GM10266 (cell line): ENCODE results near the gene MYO10.

Source experiments
- DNase-seq: peaks from one replicate; pipeline ENCODE4 v3.0.0; 2012; ENCODE audit errors: extremely low spot score
- TF ChIP-seq, protein P1 (sequence below): IDR thresholded peaks from 2 replicates; pipeline ENCODE4 v1.5.1; 2012; ENCODE audit warnings: mild to moderate bottlenecking, low read depth; ENCODE audit not compliant: control insufficient read depth, insufficient read depth; ENCODE audit errors: missing control alignments

The MYO10 gene

DNA sequence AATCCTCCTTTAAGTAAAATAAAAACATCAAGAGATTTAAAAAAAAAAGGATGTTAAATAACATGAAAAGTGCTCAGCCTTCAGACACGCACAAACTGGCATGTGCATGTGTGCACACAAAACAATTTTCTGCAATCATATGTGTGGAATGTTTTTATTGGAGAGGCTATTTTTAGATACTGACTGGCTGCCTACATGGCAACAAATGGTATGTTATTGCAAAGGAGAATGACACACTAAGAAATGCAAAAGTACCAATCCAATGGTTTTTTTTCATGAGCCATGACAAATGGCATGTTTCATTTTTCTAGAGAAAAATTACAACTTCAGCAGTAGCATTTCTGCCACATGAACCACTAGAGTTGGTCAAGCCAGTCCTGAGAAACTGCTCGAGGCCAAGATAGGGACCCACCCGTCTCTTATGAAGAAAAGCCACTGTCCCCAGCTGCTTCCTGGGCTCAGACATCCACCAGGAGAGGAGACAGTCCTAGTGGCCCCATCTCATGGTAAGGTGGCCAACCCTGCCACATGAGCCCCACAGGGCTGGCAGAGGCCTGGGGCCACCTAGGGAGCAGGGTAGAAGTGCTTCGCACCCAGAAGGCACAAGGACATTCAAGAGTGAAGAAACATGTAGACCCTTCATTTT is 116.4 kb downstream of the MYO10 start:
- TF ChIP-seq, protein P1, sequence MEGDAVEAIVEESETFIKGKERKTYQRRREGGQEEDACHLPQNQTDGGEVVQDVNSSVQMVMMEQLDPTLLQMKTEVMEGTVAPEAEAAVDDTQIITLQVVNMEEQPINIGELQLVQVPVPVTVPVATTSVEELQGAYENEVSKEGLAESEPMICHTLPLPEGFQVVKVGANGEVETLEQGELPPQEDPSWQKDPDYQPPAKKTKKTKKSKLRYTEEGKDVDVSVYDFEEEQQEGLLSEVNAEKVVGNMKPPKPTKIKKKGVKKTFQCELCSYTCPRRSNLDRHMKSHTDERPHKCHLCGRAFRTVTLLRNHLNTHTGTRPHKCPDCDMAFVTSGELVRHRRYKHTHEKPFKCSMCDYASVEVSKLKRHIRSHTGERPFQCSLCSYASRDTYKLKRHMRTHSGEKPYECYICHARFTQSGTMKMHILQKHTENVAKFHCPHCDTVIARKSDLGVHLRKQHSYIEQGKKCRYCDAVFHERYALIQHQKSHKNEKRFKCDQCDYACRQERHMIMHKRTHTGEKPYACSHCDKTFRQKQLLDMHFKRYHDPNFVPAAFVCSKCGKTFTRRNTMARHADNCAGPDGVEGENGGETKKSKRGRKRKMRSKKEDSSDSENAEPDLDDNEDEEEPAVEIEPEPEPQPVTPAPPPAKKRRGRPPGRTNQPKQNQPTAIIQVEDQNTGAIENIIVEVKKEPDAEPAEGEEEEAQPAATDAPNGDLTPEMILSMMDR, result no peak
- DNase-seq, result no peak

DNA sequence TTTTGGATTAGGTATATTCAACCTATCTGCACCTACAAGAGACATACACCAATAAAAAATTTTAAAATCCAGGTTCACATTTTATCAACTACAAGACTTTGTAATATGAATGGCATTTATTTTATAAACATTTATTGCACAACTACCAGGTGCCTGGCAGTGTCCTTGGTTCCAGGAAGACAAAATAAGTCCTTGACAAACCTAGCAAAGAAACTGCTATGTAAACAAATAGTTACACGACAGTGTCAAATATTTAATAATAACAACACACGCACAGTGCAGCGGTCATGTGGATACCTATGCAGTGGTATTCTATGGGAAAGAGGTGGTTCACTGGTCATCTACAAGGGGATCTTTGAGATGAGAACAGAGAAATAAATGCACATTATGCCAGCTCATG is 120.7 kb downstream of the MYO10 start:
- TF ChIP-seq, protein P1, result no peak
- no peak for DNase-seq

DNA sequence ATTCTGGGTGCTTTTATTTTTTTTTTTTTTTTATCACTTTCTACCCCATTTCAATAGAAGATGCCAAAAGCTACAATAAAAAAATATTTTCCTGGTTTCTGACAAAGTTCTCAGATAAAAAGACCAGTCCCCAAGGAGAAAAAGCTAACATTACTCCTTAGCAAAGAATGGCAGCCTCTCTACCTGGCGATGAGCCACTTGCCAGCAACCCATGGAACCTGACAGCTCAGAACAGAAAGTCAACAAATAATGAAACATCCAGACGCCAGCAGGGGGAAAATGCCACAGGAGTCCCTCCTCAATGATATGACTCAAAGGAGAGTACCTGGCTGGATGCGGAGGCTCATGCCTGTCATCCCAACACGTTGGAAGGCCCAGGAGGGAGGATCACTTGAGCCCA is 123.2 kb downstream of the MYO10 start:
- no peak for DNase-seq
- TF ChIP-seq, protein P1, result no peak

DNA sequence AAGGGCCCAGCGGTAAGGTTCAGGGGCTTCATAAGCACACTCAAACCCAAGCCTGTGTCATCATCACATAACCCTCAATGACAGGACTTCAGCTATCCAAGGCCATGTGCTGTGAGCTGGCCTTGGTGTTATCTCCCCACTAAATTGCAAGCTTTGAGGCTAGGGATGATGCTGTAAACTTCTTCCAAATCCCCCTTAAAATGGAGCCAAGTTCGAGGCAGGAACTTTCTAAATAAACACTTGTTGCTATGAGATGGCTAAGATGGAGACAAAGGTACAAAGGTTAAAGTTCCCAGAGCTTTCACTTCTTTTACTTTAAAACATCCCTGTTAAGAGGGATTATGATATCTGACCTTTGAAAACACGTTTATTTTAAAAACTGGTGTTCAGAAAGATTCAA is 123.6 kb downstream of the MYO10 start:
- TF ChIP-seq, protein P1, result no peak

DNA sequence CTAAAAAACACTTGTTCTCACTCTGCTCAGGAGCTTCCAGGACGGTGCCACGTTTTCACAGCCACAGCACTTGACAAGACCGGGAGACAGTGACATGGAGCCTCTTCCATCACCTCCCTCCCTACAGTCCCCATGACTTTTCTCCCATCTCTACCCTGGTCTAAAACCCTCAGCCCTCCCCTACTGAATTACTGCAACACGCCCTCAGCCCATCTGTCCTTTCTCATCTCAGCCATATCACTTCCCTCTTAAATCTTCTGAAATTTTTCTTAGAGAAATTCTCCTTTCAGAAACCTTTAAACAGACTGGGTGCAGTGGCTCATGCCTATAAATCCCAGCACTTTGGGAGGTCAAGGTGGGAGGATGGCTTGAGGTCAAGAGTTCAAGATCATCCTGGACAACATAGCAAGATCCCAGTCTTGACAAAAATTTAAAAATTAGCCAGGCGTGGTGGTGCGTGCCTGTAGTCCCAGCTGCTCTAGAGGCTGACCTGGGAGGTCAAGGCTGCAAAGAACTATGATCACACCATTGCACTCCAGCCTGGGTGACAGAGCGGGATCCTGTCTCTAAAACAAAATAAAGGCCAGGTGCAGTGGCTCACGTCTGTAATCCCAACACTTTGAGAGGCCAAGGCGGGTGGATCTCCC is 125.8 kb downstream of the MYO10 start:
- TF ChIP-seq, protein P1, result no peak
- no peak for DNase-seq

More for the DNA sequence above, 123.6 kb downstream of the MYO10 start:
- no peak for DNase-seq

DNA sequence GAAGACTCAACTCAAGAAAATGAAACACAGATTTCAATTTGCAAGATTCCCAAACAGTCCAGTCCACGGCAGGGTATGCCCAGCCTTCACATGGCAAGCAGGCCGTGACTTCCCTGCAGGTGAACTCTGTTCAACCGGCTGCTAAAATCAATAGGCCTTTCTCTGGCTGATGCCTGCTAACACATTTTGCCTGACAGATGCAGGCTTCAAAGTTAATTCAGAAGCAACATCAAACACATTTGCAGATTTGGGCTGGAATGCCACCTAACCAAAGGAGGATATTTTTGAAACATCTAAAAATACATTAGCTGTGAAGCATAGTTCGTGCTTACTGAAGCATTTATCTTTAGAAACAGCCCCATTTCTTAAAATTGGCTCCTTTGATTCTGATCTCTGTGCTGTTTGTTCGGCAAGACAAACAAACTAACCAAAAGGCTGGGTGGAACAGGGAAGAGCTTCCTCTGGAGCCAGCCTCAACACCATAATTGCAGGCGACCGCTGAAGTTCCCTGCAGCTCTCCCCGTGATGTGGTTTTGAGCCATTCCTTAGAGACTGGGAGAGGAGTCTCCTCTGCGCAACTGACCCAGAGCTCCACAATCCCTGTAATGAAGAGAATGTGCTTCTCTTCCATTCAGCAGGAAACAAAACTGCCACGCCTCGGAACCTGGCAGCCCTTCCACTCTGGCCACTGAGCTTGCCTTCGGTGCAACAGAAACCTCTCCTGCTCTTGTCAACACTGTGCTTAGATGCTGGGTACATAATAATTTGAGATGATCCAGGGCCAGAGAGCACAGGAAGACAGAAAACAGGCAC is 126.5 kb downstream of the MYO10 start:
- TF ChIP-seq, protein P1, result no peak
- DNase-seq, result no peak
